Endothelial cell of umbilical vein (primary cell): ENCODE measurements around the gene RNASET2. TPM values are rescaled to one million over a fixed set of nuclear protein-coding genes. Genes with fewer than 3 reads are reported as not detected.

ENCODE experiments used
- BruUV-seq: library from RNA; stranded (reverse); fragments of 400-500 nt; replicated peaks from 2 replicates; lab custom pipeline; 2021; lab: Mats Ljungman, UMichigan
- CTCF ChIA-PET: fragments of 300-600, 350-600 bp; sonication (Branson Sonifier 250); formaldehyde crosslinking; loops from one replicate; lab custom pipeline; 2021; ENCODE audit warnings: antibody characterized with exemption, inconsistent platforms; lab: Charles Lee
- POLR2A ChIA-PET: fragments of 300-600, 350-600 bp; sonication (Branson Sonifier 250); formaldehyde crosslinking; loops from one replicate; lab custom pipeline; 2021; ENCODE audit warnings: antibody characterized with exemption, inconsistent platforms; lab: Charles Lee
- DNase-seq: peaks from one replicate; pipeline ENCODE4 v3.0.0-alpha.2; 2011; ENCODE audit warnings: low read depth, low spot score
- FAIRE-seq: peaks from 2 replicates; lab custom pipeline; 2011; peaks lifted over from hg19 to GRCh38; lab: Jason Lieb, UNC
- H2AFZ ChIP-seq: 2 replicates; pipeline ENCODE4 v1.6.0; 2012; ENCODE audit warnings: low read depth, low read length, control low read depth, inconsistent platforms
- H3K27ac ChIP-seq: 2 replicates; pipeline ENCODE4 v1.5.1; 2011; ENCODE audit warnings: low read depth, mild to moderate bottlenecking, control low read depth, low read length, moderate library complexity; ENCODE audit not compliant: insufficient read depth
- H3K27me3 ChIP-seq, 2 experiments: 2 replicates each; pipeline versions ENCODE4 v1.6.0 to v1.6.1; 2011; ENCODE audit warnings: low read length in 2 of 2, mixed read lengths in 1 of 2; ENCODE audit not compliant: control insufficient read depth in 2 of 2, insufficient read depth in 2 of 2
- H3K36me3 ChIP-seq, 2 experiments: 2 replicates in 1 of 2; 3 replicates in 1 of 2; pipeline ENCODE4 v1.5.1; 2011; ENCODE audit warnings: low read length in 2 of 2, mild to moderate bottlenecking in 1 of 2, moderate library complexity in 1 of 2; ENCODE audit not compliant: control insufficient read depth in 2 of 2, insufficient read depth in 2 of 2; ENCODE audit errors: extremely low read depth in 1 of 2
- H3K4me1 ChIP-seq: 3 replicates; pipeline ENCODE4 v1.5.1; 2011; ENCODE audit warnings: mild to moderate bottlenecking, low read length; ENCODE audit not compliant: control insufficient read depth, insufficient read depth; ENCODE audit errors: extremely low read depth
- H3K4me2 ChIP-seq: 2 replicates; pipeline ENCODE4 v1.6.1; 2011; ENCODE audit warnings: low read length, control low read depth, mixed read lengths; ENCODE audit not compliant: insufficient read depth
- H3K4me3 ChIP-seq, 3 experiments: fragments of 200-600 bp in 1 of 3; sonication (generic), shearing (Covaris generic) in 1 of 3; replicated peaks in 1 of 3; 2 replicates each; pipeline ENCODE4 v1.5.1; 2011 to 2016; ENCODE audit warnings: control low read depth in 3 of 3, low read length in 3 of 3, mild to moderate bottlenecking in 2 of 3, inconsistent platforms in 1 of 3, low read depth in 1 of 3, moderate library complexity in 1 of 3; ENCODE audit not compliant: insufficient read depth in 1 of 3
- H3K79me2 ChIP-seq: 2 replicates; pipeline ENCODE4 v1.6.0; 2012; ENCODE audit warnings: low read length, inconsistent platforms; ENCODE audit not compliant: control insufficient read depth, insufficient read depth
- H3K9ac ChIP-seq: replicated peaks from 2 replicates; pipeline ENCODE3; 2011; ENCODE audit warnings: low read length, control low read depth; ENCODE audit not compliant: insufficient read depth; ENCODE audit errors: extremely low read depth
- H3K9me1 ChIP-seq: replicated peaks from 3 replicates; pipeline ENCODE4 v1.6.0; 2011; ENCODE audit warnings: mild to moderate bottlenecking, low read length; ENCODE audit not compliant: control insufficient read depth, insufficient read depth; ENCODE audit errors: extremely low read depth
- H3K9me3 ChIP-seq: replicated peaks from 2 replicates; pipeline ENCODE4 v1.5.1; 2012; ENCODE audit warnings: low read length, inconsistent platforms; ENCODE audit not compliant: control insufficient read depth, insufficient read depth
- H4K20me1 ChIP-seq: replicated peaks from 2 replicates; pipeline ENCODE3; 2011; ENCODE audit warnings: mild to moderate bottlenecking, low read length; ENCODE audit not compliant: control insufficient read depth, insufficient read depth; ENCODE audit errors: extremely low read depth
- CTCF ChIP-seq, 2 donors: IDR thresholded peaks; 1 replicate in 1 of 2; 2 replicates in 1 of 2; pipeline ENCODE4 v1.5.1; 2011; ENCODE audit warnings: low read length in 2 of 2, mild to moderate bottlenecking in 2 of 2, moderate library complexity in 2 of 2, control low read depth in 1 of 2, inconsistent platforms in 1 of 2, low read depth in 1 of 2; ENCODE audit not compliant: insufficient read depth in 1 of 2; ENCODE audit errors: extremely low read depth in 1 of 2
- EZH2 ChIP-seq: IDR thresholded peaks from 2 replicates; pipeline ENCODE4 v1.6.1; 2012; ENCODE audit warnings: borderline replicate concordance, low read depth, mild to moderate bottlenecking, moderate library complexity, low read length, inconsistent platforms; ENCODE audit not compliant: severe bottlenecking
- FOS ChIP-seq: IDR thresholded peaks from 2 replicates; pipeline ENCODE4 v1.6.1; 2011; ENCODE audit warnings: mild to moderate bottlenecking, low read length, moderate library complexity, borderline replicate concordance; ENCODE audit not compliant: insufficient read depth
- GATA2 ChIP-seq: IDR thresholded peaks from 2 replicates; pipeline ENCODE4 v1.7.0; 2011; ENCODE audit warnings: low read depth, mild to moderate bottlenecking, moderate library complexity, mixed read lengths, low read length; ENCODE audit not compliant: insufficient read length, insufficient read depth
- JUN ChIP-seq: IDR thresholded peaks from 2 replicates; pipeline ENCODE4 v1.6.1; 2011; ENCODE audit warnings: borderline replicate concordance, low read depth; ENCODE audit not compliant: insufficient read length, insufficient read depth
- MAX ChIP-seq: IDR thresholded peaks from 2 replicates; pipeline ENCODE4 v1.6.1; 2011; ENCODE audit not compliant: insufficient read depth, insufficient read length
- MYC ChIP-seq: IDR thresholded peaks from one replicate; pipeline ENCODE4 v1.6.1; 2011; ENCODE audit warnings: mild to moderate bottlenecking, low read depth, low read length
- POLR2A ChIP-seq: IDR thresholded peaks from 2 replicates; pipeline ENCODE4 v1.6.1; 2012; ENCODE audit warnings: low read depth, mild to moderate bottlenecking, control low read depth, low read length
- POLR2AphosphoS5 ChIP-seq: IDR thresholded peaks from 2 replicates; pipeline ENCODE4 v1.6.1; 2012; ENCODE audit warnings: low read depth, mild to moderate bottlenecking, control low read depth, low read length, moderate library complexity; ENCODE audit not compliant: insufficient read depth
- dilution Hi-C: fragments of 300-500 bp; cut with MboI; formaldehyde crosslinking; loops from one replicate; pipeline ENCODE4 v1.15.0; 2019; ENCODE audit warnings: low sequenced_read_pairs; ENCODE audit not compliant: extremely low pct_ligation_motif_present
- intact Hi-C: fragments of 100-400 bp; cut with micrococcal nuclease; formaldehyde crosslinking; loops from one replicate; pipeline ENCODE4 v1.10.0; 2022
- polyA plus RNA-seq, 4 experiments: library from polyadenylated mRNA; depleted of rRNA in 3 of 4; stranded (reverse) in 3 of 4; unstranded in 1 of 4; fragments of >200 nt; gene quantifications; 2 replicates each; pipeline versions ENCODE4 v1.2.1 to v1.2.3, GENCODE V29; 2011 to 2012; ENCODE audit warnings: missing spikeins in 1 of 4
- total RNA-seq: library from RNA; stranded (reverse); gene quantifications from 2 replicates; pipeline ENCODE4 v1.2.3, GENCODE V29; 2021

RNASET2 gene
- total and polyA plus RNA-seq, 2 donors (not counting 3 experiments of a cell fraction or from before 2014, with no cell fraction given): 10.7 to 11.4 TPM

GRCh38 chr6:166970776-166971175 lies 14.4 kb upstream of the RNASET2 start:
- no TSS peak for BruUV-seq
- DNase-seq (no peak), FAIRE-seq (no peak)
- ChIA-PET POLR2A (no interaction called here), CTCF (interaction anchor here (1.4 to 2.9 kb wide), 2 partner anchors 17 to 19 kb away, joined by 5 to 11 read pairs; no protein-coding TSS in a partner anchor)
- TF ChIP-seq POLR2AphosphoS5: no peak
- TF ChIP-seq JUN: no peak
- no peak for TF ChIP-seq POLR2A
- intact Hi-C loops (no loop called here), dilution Hi-C loops (no loop called here)
- no peak overlapping the region for H2AFZ ChIP-seq
- no peaks in the 10 kb centered on the region for H3K9me3 ChIP-seq
- no peaks in the 10 kb centered on the region for H3K9me1 ChIP-seq
- H3K4me2 ChIP-seq: no peak overlapping the region
- H3K4me1 ChIP-seq: no peaks in the 10 kb centered on the region
- H3K36me3 ChIP-seq: no peaks in the 10 kb centered on the region
- no peak overlapping the region for H3K4me3 ChIP-seq
- no peak overlapping the region for H3K9ac ChIP-seq
- no peak overlapping the region for H3K27ac ChIP-seq
- H3K27me3 ChIP-seq: no peaks in the 10 kb centered on the region
- no peaks in the 10 kb centered on the region for H4K20me1 ChIP-seq
- H3K79me2 ChIP-seq: no peaks in the 10 kb centered on the region

GRCh38 chr6:166970091-166970490 lies 13.7 kb upstream of the RNASET2 start:
- no peaks in the 10 kb centered on the region for H3K36me3 ChIP-seq
- no peaks in the 10 kb centered on the region for H3K79me2 ChIP-seq
- no peak overlapping the region for H3K4me3 ChIP-seq
- no peaks in the 10 kb centered on the region for H3K9me1 ChIP-seq
- DNase-seq (no peak), FAIRE-seq (no peak)
- dilution Hi-C loops (no loop called here), intact Hi-C loops (no loop called here)
- H2AFZ ChIP-seq: no peak overlapping the region
- no TSS peak for BruUV-seq
- H4K20me1 ChIP-seq: no peaks in the 10 kb centered on the region
- ChIA-PET CTCF (interaction anchor here (2.0 to 2.9 kb wide), 2 partner anchors 19 to 20 kb away, joined by 8 to 11 read pairs; no protein-coding TSS in a partner anchor), POLR2A (no interaction called here)
- H3K27me3 ChIP-seq: no peaks in the 10 kb centered on the region
- no peaks in the 10 kb centered on the region for H3K4me1 ChIP-seq
- H3K9ac ChIP-seq: no peak overlapping the region
- H3K27ac ChIP-seq: no peak overlapping the region
- no peak overlapping the region for H3K4me2 ChIP-seq
- TF ChIP-seq GATA2 (no peak), MAX (no peak), FOS (no peak), POLR2A (no peak), POLR2AphosphoS5 (no peak), EZH2 (no peak), JUN (no peak), MYC (no peak), CTCF (IDR thresholded peaks at IDR 0.05; ENCODE audit: extremely low read depth in 1 of 2, insufficient read depth in 1 of 2, low read depth in 1 of 2, low read length in 2 of 2) (no peak)
- no peaks in the 10 kb centered on the region for H3K9me3 ChIP-seq
